Mammary epithelial cell (primary cell): Measurements from ENCODE around the gene DPRX.

Source experiments
- EZH2 ChIP-seq: IDR thresholded peaks from 2 replicates; pipeline ENCODE4 v1.6.1; 2012; ENCODE audit warnings: low read length, inconsistent platforms, borderline replicate concordance
- TF ChIP-seq, protein P1 (sequence below), 2 donors: IDR thresholded peaks in 1 of 2; conservative IDR thresholded peaks in 1 of 2; 2 replicates each; pipeline ENCODE4 v1.5.1; 2011 to 2012; ENCODE audit warnings: inconsistent platforms in 2 of 2, low read length in 2 of 2, mild to moderate bottlenecking in 2 of 2, control low read depth in 1 of 2, low read depth in 1 of 2; ENCODE audit not compliant: insufficient read depth in 1 of 2; ENCODE audit errors: extremely low read depth in 1 of 2

- TF ChIP-seq, protein P1, sequence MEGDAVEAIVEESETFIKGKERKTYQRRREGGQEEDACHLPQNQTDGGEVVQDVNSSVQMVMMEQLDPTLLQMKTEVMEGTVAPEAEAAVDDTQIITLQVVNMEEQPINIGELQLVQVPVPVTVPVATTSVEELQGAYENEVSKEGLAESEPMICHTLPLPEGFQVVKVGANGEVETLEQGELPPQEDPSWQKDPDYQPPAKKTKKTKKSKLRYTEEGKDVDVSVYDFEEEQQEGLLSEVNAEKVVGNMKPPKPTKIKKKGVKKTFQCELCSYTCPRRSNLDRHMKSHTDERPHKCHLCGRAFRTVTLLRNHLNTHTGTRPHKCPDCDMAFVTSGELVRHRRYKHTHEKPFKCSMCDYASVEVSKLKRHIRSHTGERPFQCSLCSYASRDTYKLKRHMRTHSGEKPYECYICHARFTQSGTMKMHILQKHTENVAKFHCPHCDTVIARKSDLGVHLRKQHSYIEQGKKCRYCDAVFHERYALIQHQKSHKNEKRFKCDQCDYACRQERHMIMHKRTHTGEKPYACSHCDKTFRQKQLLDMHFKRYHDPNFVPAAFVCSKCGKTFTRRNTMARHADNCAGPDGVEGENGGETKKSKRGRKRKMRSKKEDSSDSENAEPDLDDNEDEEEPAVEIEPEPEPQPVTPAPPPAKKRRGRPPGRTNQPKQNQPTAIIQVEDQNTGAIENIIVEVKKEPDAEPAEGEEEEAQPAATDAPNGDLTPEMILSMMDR (conservative IDR thresholded peaks at IDR 0.05 in 1 of 2, IDR thresholded peaks at IDR 0.05 in 1 of 2; ENCODE audit: extremely low read depth in 1 of 2, insufficient read depth in 1 of 2, low read depth in 1 of 2, low read length in 2 of 2) = no peak
- no peak for TF ChIP-seq EZH2
Measured at GRCh38 chr19:53655042-53655665, 23.4 kb downstream of the DPRX start.
